PFSK-1 (cell line): ENCODE measurements around the gene ACACA.
A peak's percentile ranks its signal among the peaks of the same experiment; 100 is the strongest.

Experiments used
- FOXP2 ChIP-seq: optimal IDR thresholded peaks from 2 replicates; pipeline ENCODE3; 2011; ENCODE audit warnings: borderline replicate concordance, control low read depth, inconsistent platforms; ENCODE audit not compliant: insufficient read depth; ENCODE audit errors: extremely low read length, extremely low read depth
- POLR2AphosphoS5 ChIP-seq: IDR thresholded peaks from 2 replicates; pipeline ENCODE4 v1.6.1; 2012; ENCODE audit warnings: low read depth, mild to moderate bottlenecking, control low read depth, low read length, moderate library complexity
- SIN3A ChIP-seq: IDR thresholded peaks from 2 replicates; pipeline ENCODE4 v1.6.1; 2012; ENCODE audit warnings: mild to moderate bottlenecking, low read length, moderate library complexity, borderline replicate concordance; ENCODE audit not compliant: insufficient read depth
- TAF1 ChIP-seq: IDR thresholded peaks from 2 replicates; pipeline ENCODE4 v1.6.1; 2012; ENCODE audit warnings: low read length, control low read depth, borderline replicate concordance; ENCODE audit not compliant: insufficient read depth
- TF ChIP-seq, protein P1 (sequence below), 2 experiments: IDR thresholded peaks; 2 replicates each; pipeline versions ENCODE4 v1.6.1 to v1.8.0; 2011 to 2012; ENCODE audit warnings: low read depth in 2 of 2, low read length in 2 of 2, control low read depth in 1 of 2, inconsistent platforms in 1 of 2, mild to moderate bottlenecking in 1 of 2, moderate library complexity in 1 of 2; ENCODE audit not compliant: insufficient read depth in 1 of 2

The ACACA gene

GRCh38 chr17:37110746-37111145 is 295.9 kb downstream of the ACACA start:
- no peak for TF ChIP-seq TAF1
- no peak for TF ChIP-seq POLR2AphosphoS5
- TF ChIP-seq, protein P1, sequence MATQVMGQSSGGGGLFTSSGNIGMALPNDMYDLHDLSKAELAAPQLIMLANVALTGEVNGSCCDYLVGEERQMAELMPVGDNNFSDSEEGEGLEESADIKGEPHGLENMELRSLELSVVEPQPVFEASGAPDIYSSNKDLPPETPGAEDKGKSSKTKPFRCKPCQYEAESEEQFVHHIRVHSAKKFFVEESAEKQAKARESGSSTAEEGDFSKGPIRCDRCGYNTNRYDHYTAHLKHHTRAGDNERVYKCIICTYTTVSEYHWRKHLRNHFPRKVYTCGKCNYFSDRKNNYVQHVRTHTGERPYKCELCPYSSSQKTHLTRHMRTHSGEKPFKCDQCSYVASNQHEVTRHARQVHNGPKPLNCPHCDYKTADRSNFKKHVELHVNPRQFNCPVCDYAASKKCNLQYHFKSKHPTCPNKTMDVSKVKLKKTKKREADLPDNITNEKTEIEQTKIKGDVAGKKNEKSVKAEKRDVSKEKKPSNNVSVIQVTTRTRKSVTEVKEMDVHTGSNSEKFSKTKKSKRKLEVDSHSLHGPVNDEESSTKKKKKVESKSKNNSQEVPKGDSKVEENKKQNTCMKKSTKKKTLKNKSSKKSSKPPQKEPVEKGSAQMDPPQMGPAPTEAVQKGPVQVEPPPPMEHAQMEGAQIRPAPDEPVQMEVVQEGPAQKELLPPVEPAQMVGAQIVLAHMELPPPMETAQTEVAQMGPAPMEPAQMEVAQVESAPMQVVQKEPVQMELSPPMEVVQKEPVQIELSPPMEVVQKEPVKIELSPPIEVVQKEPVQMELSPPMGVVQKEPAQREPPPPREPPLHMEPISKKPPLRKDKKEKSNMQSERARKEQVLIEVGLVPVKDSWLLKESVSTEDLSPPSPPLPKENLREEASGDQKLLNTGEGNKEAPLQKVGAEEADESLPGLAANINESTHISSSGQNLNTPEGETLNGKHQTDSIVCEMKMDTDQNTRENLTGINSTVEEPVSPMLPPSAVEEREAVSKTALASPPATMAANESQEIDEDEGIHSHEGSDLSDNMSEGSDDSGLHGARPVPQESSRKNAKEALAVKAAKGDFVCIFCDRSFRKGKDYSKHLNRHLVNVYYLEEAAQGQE (IDR thresholded peaks at IDR 0.05; ENCODE audit: insufficient read depth in 1 of 2, low read depth in 2 of 2, low read length in 2 of 2), result no peak
- no peak for TF ChIP-seq FOXP2
- no peak for TF ChIP-seq SIN3A

GRCh38 chr17:37109731-37110710 is 296.6 kb downstream of the ACACA start:
- TF ChIP-seq TAF1 (no peak), FOXP2 (peak; percentile 61)
- TF ChIP-seq, protein P1 (IDR thresholded peaks at IDR 0.05; ENCODE audit: insufficient read depth in 1 of 2, low read depth in 2 of 2, low read length in 2 of 2), result no peak

GRCh38 chr17:37109106-37109505 is 297.5 kb downstream of the ACACA start:
- no peak for TF ChIP-seq FOXP2
- TF ChIP-seq SIN3A, result no peak

DNA sequence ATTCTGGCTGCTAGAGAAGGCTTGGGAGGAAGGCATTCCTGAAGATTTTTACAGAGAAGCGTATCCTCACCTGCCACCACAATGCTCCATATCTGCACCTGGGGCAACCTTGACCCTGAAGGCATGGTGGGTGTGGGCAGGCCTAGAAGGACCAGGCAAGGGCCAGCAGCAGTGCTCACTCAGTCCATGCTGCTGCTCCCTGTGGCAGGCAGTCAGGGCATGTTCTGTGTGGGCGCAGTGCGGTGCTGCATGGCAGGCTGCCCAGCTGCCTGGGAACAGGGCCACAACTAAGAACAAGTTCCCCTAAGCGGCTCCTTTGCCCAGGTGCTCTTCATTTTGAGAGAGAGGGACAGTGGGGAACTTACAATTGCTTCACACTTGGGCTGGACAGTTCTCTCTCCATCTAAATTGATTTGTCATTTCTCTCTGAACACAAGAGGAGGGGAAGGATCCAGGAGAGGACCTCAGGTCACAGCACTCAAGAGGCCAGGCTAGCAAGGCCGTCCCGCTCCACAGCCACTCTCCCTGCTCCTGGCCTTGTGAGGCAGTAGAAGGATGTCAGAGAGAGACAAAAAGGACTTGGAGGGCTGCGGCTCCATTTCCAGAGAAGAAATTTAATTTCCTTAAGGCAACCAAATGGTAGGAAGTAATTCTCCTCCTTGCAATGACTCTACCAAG is 299.1 kb downstream of the ACACA start:
- TF ChIP-seq, protein P1 (IDR thresholded peaks at IDR 0.05; ENCODE audit: insufficient read depth in 1 of 2, low read depth in 2 of 2, low read length in 2 of 2), result no peak
- TF ChIP-seq FOXP2 (no peak), TAF1 (no peak), POLR2AphosphoS5 (no peak), SIN3A (no peak)

- TF ChIP-seq TAF1 (no peak), SIN3A (no peak), FOXP2 (no peak), POLR2AphosphoS5 (no peak)
- TF ChIP-seq, protein P1 (IDR thresholded peaks at IDR 0.05; ENCODE audit: insufficient read depth in 1 of 2, low read depth in 2 of 2, low read length in 2 of 2), result no peak
Observed at GRCh38 chr17:37106049-37106448, 300.6 kb downstream of the ACACA start.
